DND-41 (cell line): ENCODE results near the gene TMPRSS9.

Source experiments
- EZH2 ChIP-seq: IDR thresholded peaks from 3 replicates; pipeline ENCODE4 v1.6.1; 2012; ENCODE audit warnings: borderline replicate concordance, low read depth, mild to moderate bottlenecking, moderate library complexity, low read length, inconsistent platforms; ENCODE audit not compliant: severe bottlenecking
- TF ChIP-seq, protein P1 (sequence below): IDR thresholded peaks from 2 replicates; pipeline ENCODE4 v1.5.1; 2012; ENCODE audit warnings: borderline replicate concordance, low read length, moderate library complexity, mild to moderate bottlenecking; ENCODE audit not compliant: poor library complexity, severe bottlenecking; ENCODE audit errors: extremely low read depth

DNA sequence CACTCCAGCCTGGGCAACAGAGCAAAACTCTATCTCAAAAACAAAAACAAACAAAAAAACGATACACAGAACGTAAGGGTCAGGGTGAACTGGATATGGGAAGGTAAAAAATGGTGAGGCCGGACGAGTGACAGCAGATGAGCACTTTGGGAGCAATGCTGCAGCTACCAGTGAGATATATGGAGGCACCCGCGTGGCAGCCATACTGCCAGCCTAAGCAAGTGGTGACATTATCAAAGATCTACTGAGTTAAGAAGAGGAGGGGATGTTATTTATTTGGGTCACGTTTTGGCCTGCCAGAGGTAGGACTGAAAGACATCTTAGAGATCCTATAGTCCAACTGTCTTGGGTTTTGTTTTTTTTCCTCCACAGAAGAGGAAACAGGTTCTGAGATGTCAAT lies 53.1 kb downstream of the TMPRSS9 start:
- TF ChIP-seq, protein P1, sequence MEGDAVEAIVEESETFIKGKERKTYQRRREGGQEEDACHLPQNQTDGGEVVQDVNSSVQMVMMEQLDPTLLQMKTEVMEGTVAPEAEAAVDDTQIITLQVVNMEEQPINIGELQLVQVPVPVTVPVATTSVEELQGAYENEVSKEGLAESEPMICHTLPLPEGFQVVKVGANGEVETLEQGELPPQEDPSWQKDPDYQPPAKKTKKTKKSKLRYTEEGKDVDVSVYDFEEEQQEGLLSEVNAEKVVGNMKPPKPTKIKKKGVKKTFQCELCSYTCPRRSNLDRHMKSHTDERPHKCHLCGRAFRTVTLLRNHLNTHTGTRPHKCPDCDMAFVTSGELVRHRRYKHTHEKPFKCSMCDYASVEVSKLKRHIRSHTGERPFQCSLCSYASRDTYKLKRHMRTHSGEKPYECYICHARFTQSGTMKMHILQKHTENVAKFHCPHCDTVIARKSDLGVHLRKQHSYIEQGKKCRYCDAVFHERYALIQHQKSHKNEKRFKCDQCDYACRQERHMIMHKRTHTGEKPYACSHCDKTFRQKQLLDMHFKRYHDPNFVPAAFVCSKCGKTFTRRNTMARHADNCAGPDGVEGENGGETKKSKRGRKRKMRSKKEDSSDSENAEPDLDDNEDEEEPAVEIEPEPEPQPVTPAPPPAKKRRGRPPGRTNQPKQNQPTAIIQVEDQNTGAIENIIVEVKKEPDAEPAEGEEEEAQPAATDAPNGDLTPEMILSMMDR, result no peak
- no peak for TF ChIP-seq EZH2
